Transverse colon (tissue), 4 donors: Measurements from ENCODE around the gene OBSL1. TPM values are rescaled to one million over a fixed set of nuclear protein-coding genes. Genes with fewer than 3 reads are reported as not detected.

Experiments used
- DNase-seq: peaks from one replicate; pipeline ENCODE4 v3.0.0-alpha.2; 2019
- H3K27ac ChIP-seq, 4 donors: fragments of 200-600 bp; sonication (generic); 2 replicates each; pipeline ENCODE4 v1.5.1; 2016 to 2018; ENCODE audit warnings: inconsistent platforms in 4 of 4
- H3K27me3 ChIP-seq: fragments of 200-600 bp; sonication (generic); 2 replicates; pipeline ENCODE4 v1.5.1; 2017; ENCODE audit warnings: inconsistent platforms
- H3K36me3 ChIP-seq, 4 donors: fragments of 200-600 bp; sonication (generic); 2 replicates each; pipeline ENCODE4 v1.5.1; 2017 to 2019; ENCODE audit warnings: inconsistent platforms in 4 of 4
- H3K4me1 ChIP-seq, 4 donors: fragments of 200-600 bp; sonication (generic); 2 replicates each; pipeline ENCODE4 v1.5.1; 2017 to 2020; ENCODE audit warnings: inconsistent platforms in 4 of 4
- H3K4me3 ChIP-seq, 4 donors: fragments of 200-600 bp; sonication (generic); 1 replicate in 1 of 4; 2 replicates in 3 of 4; pipeline versions ENCODE4 v1.5.1 to v1.6.1; 2017 to 2019; ENCODE audit warnings: inconsistent platforms in 4 of 4
- H3K9me3 ChIP-seq, 2 donors: fragments of 200-600 bp; sonication (generic); 2 replicates each; pipeline ENCODE4 v1.5.1; 2017 to 2019; ENCODE audit warnings: inconsistent platforms in 2 of 2
- CTCF ChIP-seq, 5 experiments: fragments of 200-600 bp in 3 of 5; fragments of 450-650 bp in 2 of 5; sonication (generic) in 3 of 5; IDR thresholded peaks; 1 replicate in 2 of 5; 2 replicates in 3 of 5; pipeline ENCODE4 v1.5.1; 2016 to 2017; ENCODE audit warnings: antibody characterized with exemption in 5 of 5, inconsistent platforms in 3 of 5, mild to moderate bottlenecking in 2 of 5, moderate library complexity in 1 of 5
- EP300 ChIP-seq: sonication (generic); formaldehyde crosslinking; IDR thresholded peaks from one replicate; pipeline ENCODE4 v1.6.1; 2017; ENCODE audit warnings: antibody characterized with exemption, low read depth
- POLR2A ChIP-seq: fragments of 450-650 bp; IDR thresholded peaks from one replicate; pipeline ENCODE4 v1.6.1; 2016; ENCODE audit warnings: antibody characterized with exemption, mild to moderate bottlenecking, moderate library complexity
- POLR2AphosphoS5 ChIP-seq, 3 donors: sonication (generic); formaldehyde crosslinking; IDR thresholded peaks; one replicate each; pipeline ENCODE4 v1.6.1; 2016; ENCODE audit warnings: antibody characterized with exemption in 3 of 3
- WGBS, 2 donors: methylation state at CpG; one replicate each; pipeline ENCODE4 v1.1.5; 2018; ENCODE audit warnings: low coverage in 1 of 2; 5-methylcytosine and 5-hydroxymethylcytosine counted together
- in situ Hi-C, 4 donors: fragments of 200-750 bp; cut with MboI; loops; one replicate each; pipeline versions ENCODE4 v1.15.0 to v1.15.1; 2017; ENCODE audit warnings: low sequenced_read_pairs in 3 of 4, low pct_ligation_motif_present in 1 of 4, low pct_unique_long_range_greater_than_20kb in 1 of 4
- intact Hi-C: fragments of 100-400 bp; cut with DNase I; formaldehyde crosslinking; loops from one replicate; pipeline ENCODE4 v1.15.1; 2023; ENCODE audit warnings: low total_unique reads
- total RNA-seq, 4 donors: library from RNA; depleted of rRNA; stranded (reverse); fragments of >200 nt; gene quantifications; one replicate each; pipeline ENCODE4 v1.1.0, GENCODE V29; 2016

The OBSL1 gene
- total RNA-seq, 4 donors from 2014 or later, result 18.1 to 57.2 (median 19.0) TPM

- TF ChIP-seq CTCF (IDR thresholded peaks at IDR 0.05) (peak; percentile 40 to 87 (median 86)), EP300 (no peak)
- H3K27me3 ChIP-seq, result no peaks in the 10 kb centered on the region
- no peaks in the 10 kb centered on the region for H3K9me3 ChIP-seq
- WGBS, 2 donors, result 28 to 39% methylated on average over 2 to 8 of the region's 8 CpGs
- no peaks in the 10 kb centered on the region for H3K36me3 ChIP-seq
- H3K27ac ChIP-seq, result no peak overlapping the region
- DNase-seq, result no peak
- in situ Hi-C loops (no loop called here), intact Hi-C loops (no loop called here)
- no peak overlapping the region for H3K4me3 ChIP-seq
- peaks cover 0 to 5% (median 2%) of the 10 kb centered on the region in 4 donors for H3K4me1 ChIP-seq
Measured at GRCh38 chr2:219560037-219560892, 11.1 kb downstream of the OBSL1 start.

GRCh38 chr2:219559156-219559915, 12.0 kb downstream of the OBSL1 start:
- H3K27ac ChIP-seq, result no peak overlapping the region
- no peak for DNase-seq
- WGBS, 2 donors, result 84 to 95% methylated on average over 7 to 20 of the region's 20 CpGs
- H3K4me3 ChIP-seq, result no peak overlapping the region
- intact Hi-C loops, result no loop called here
- TF ChIP-seq CTCF (IDR thresholded peaks at IDR 0.05), result no peak
- no peak for TF ChIP-seq POLR2A
- TF ChIP-seq POLR2AphosphoS5 (IDR thresholded peaks at IDR 0.05), result no peak
- no peak for TF ChIP-seq EP300
- peaks cover 0 to 5% (median 2%) of the 10 kb centered on the region in 4 donors for H3K4me1 ChIP-seq
- no peaks in the 10 kb centered on the region for H3K36me3 ChIP-seq
- in situ Hi-C loops, result no loop called here
- no peaks in the 10 kb centered on the region for H3K9me3 ChIP-seq
- H3K27me3 ChIP-seq, result no peaks in the 10 kb centered on the region

GRCh38 chr2:219557791-219558785, 13.3 kb downstream of the OBSL1 start:
- no peak for DNase-seq
- H3K27ac ChIP-seq, result no peak overlapping the region
- WGBS, 2 donors, result 94% methylated on average over 21 of the region's 25 CpGs; no CpG with 5 or more reads in 1 of the 2 donors
- no peak overlapping the region for H3K4me3 ChIP-seq
- no peaks in the 10 kb centered on the region for H3K36me3 ChIP-seq
- intact Hi-C loops (no loop called here), in situ Hi-C loops (no loop called here)
- TF ChIP-seq POLR2AphosphoS5 (IDR thresholded peaks at IDR 0.05), result no peak
- peaks cover 5% of the 10 kb centered on the region for H3K27me3 ChIP-seq
- H3K9me3 ChIP-seq, result no peaks in the 10 kb centered on the region
- peaks cover 0 to 6% (median 4%) of the 10 kb centered on the region in 4 donors for H3K4me1 ChIP-seq

- TF ChIP-seq POLR2A (no peak), CTCF (IDR thresholded peaks at IDR 0.05) (no peak), EP300 (no peak), POLR2AphosphoS5 (IDR thresholded peaks at IDR 0.05) (no peak)
- Histone ChIP-seq H3K4me1 (peaks cover 0 to 13% (median 9%) of the 10 kb centered on the region in 4 donors), H3K27me3 (peaks cover 13% of the 10 kb centered on the region), H3K36me3 (no peaks in the 10 kb centered on the region), H3K4me3 (no peak overlapping the region), H3K9me3 (no peaks in the 10 kb centered on the region), H3K27ac (no peak overlapping the region)
- WGBS, 2 donors, result 91 to 100% methylated on average over 3 to 21 of the region's 21 CpGs
- intact Hi-C loops, result no loop called here
- no peak for DNase-seq
- in situ Hi-C loops, result no loop called here
Measured at GRCh38 chr2:219557320-219557719, 14.0 kb downstream of the OBSL1 start.
